Small intestine (tissue), 16 donors: Measurements from ENCODE around the gene IP6K3. TPM values are rescaled to one million over a fixed set of nuclear protein-coding genes. Genes with fewer than 3 reads are reported as not detected.

ENCODE experiments used
- DNase-seq, 2 donors: peaks; one replicate each; pipeline versions ENCODE4 v3.0.0 to v3.0.0-alpha.2; 2013
- FAIRE-seq: peaks from 2 replicates; lab custom pipeline; 2012; peaks lifted over from hg19 to GRCh38; lab: Jason Lieb, UNC
- H3K27ac ChIP-seq, 3 donors: one replicate each; pipeline ENCODE4 v1.5.1; 2013; ENCODE audit warnings: low read length in 2 of 3, mild to moderate bottlenecking in 2 of 3, control low read depth in 1 of 3, inconsistent platforms in 1 of 3, low read depth in 1 of 3, moderate library complexity in 1 of 3
- H3K27me3 ChIP-seq, 3 donors: one replicate each; pipeline ENCODE4 v1.6.1; 2013; ENCODE audit warnings: low read length in 3 of 3, inconsistent platforms in 1 of 3; ENCODE audit not compliant: control insufficient read depth in 3 of 3, insufficient read depth in 3 of 3
- H3K36me3 ChIP-seq, 3 donors: one replicate each; pipeline ENCODE4 v1.6.1; 2013; ENCODE audit warnings: low read length in 3 of 3, inconsistent platforms in 1 of 3, low read depth in 1 of 3, mild to moderate bottlenecking in 1 of 3, moderate library complexity in 1 of 3; ENCODE audit not compliant: control insufficient read depth in 3 of 3, insufficient read depth in 2 of 3
- H3K4me1 ChIP-seq, 3 donors: one replicate each; pipeline ENCODE4 v1.6.1; 2013; ENCODE audit warnings: low read length in 2 of 3, inconsistent platforms in 1 of 3, low read depth in 1 of 3, mild to moderate bottlenecking in 1 of 3, moderate library complexity in 1 of 3; ENCODE audit not compliant: control insufficient read depth in 3 of 3, insufficient read depth in 2 of 3
- H3K4me3 ChIP-seq, 3 donors: one replicate each; pipeline ENCODE4 v1.5.1; 2013; ENCODE audit warnings: low read length in 3 of 3, control low read depth in 1 of 3, inconsistent platforms in 1 of 3, low read depth in 1 of 3, mild to moderate bottlenecking in 1 of 3, moderate library complexity in 1 of 3
- H3K9me3 ChIP-seq, 2 donors: one replicate each; pipeline ENCODE4 v1.6.1; 2013; ENCODE audit warnings: low read depth in 1 of 2, low read length in 1 of 2; ENCODE audit not compliant: control insufficient read depth in 2 of 2, insufficient read depth in 1 of 2
- WGBS, 3 donors: extraction: QIAGEN DNeasy Blood & Tissue Kit; methylation state at CpG; one replicate each; pipeline ENCODE4 v1.1.7; 2013; 5-methylcytosine and 5-hydroxymethylcytosine counted together
- long read RNA-seq, 10 donors: transcript quantifications; one replicate each; lab custom pipeline, GENCODE V29; 2026
- polyA plus RNA-seq, 4 donors: library from polyadenylated mRNA; stranded (reverse) in 3 of 4; unstranded in 1 of 4; fragments of 200-250 nt in 3 of 4; fragments of 120-200 nt in 1 of 4; gene quantifications; one replicate each; pipeline versions ENCODE4 v1.2.1 to v1.2.3, GENCODE V29; 2013
- donor health status: healthy with polysubstance abuse.
- donor health status: control.
- donor health status: control.
- donor health status: Bipolar disorder and iron deficiency.
- donor health status: healthy.

The IP6K3 gene, protein sequence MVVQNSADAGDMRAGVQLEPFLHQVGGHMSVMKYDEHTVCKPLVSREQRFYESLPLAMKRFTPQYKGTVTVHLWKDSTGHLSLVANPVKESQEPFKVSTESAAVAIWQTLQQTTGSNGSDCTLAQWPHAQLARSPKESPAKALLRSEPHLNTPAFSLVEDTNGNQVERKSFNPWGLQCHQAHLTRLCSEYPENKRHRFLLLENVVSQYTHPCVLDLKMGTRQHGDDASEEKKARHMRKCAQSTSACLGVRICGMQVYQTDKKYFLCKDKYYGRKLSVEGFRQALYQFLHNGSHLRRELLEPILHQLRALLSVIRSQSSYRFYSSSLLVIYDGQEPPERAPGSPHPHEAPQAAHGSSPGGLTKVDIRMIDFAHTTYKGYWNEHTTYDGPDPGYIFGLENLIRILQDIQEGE
- polyA plus RNA-seq: 1 to 10 TPM in 1 of 4 donors, under 1 TPM in 3; 0.35 to 1.0 (median 0.72) TPM
- long read RNA-seq, donor 1: 0 reads
- long read RNA-seq, donor 2: 0 reads
- long read RNA-seq, donor 3: 0 reads
- long read RNA-seq, donor 4, partial matches to known transcripts: 0 of 1 reads
- long read RNA-seq, donor 4, other reads (novel, unspliced or antisense): 0 of 1 reads
- long read RNA-seq, donor 5: 0 reads
- long read RNA-seq, donor 6: 0 reads
- long read RNA-seq, donor 7: 0 reads
- long read RNA-seq, donor 8: 0 reads
- long read RNA-seq, donor 9: 0 reads
- long read RNA-seq, donor 10: 0 reads

DNA sequence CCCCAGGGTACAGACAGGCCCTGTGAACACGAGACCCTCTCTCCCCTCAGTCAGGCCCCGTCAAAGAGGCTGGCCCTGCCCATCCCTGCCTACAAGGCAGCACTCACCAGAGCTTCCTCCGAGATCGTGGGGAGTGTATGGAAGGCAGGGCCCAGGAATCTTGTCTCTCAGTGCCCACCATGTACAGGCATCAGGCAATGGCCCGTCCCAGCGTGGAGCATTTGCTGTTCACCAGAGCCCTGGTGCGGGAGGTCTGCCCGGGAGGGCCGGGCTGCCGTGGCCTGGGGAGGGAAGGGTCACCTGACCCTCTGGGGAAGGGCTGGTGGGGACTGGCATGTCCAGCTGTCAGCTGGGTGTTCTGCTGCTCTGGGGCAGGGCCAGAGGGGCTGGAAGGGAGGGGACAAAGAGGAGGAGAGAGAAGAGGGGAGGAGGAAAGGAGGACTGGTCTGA, at the start of gene IP6K3:
Gene IP6K3 (minus strand): TSS at position 255 of the 450 bp plus-strand sequence. CDS start 11,429 bp downstream, outside the sequence.
- Histone ChIP-seq H3K27me3 (peaks cover 0 to 3% (median 0%) of the 10 kb centered on the region in 3 donors), H3K4me1 (peaks cover 0 to 48% (median 0%) of the 10 kb centered on the region in 3 donors), H3K9me3 (no peaks in the 10 kb centered on the region), H3K36me3 (no peaks in the 10 kb centered on the region), H3K4me3 (peak within 1 kb of the TSS in 1 of 3 donors; percentile 3), H3K27ac (peak within 1 kb of the TSS in 2 of 3 donors; percentile 76 to 86)
- no peak for FAIRE-seq
- WGBS, 3 donors: 52 to 77% (median 73%) methylated on average over 10 of the region's 10 CpGs
- DNase-seq: no peak

DNA sequence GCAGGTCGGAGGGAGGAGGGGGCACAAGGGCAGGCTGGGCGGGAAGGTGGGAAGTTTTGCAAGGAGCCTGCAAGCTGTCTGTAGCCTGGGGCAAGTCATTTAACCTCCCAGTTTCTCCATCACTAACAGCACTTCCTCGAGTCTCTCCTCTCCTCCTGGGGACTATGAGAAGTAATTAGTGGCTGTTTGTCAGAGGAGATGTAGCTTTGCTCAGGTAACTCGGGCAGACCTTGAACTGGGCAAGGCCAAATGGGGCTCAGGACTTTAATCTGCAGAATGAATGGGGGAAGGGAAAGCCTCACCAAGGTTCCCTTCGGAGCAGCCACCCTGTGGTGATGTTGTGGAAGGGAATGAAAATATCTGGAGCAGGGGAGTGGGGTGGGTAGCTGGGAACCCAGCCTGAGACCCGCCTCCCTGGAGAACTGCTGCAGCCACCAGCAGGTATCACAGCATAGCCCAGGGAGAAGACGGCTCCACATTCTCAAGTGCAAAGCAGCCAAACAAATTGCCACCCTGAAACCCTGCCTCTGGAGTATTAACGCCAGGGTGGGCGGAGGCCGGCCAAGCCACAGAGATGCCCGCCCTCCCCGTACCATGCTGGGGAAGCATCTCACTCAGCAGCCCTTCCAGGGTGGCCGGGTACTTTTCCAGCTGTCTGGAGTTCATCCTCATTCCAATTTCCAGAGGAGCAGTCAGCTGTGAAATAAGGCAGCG, 48.4 kb upstream of the IP6K3 start:
- WGBS, 3 donors: 22 to 41% (median 24%) methylated on average over 14 of the region's 14 CpGs
- peaks cover 0 to 3% (median 0%) of the 10 kb centered on the region in 3 donors for H3K27me3 ChIP-seq
- no peak overlapping the region for H3K4me3 ChIP-seq
- peaks cover 0 to 17% (median 6%) of the 10 kb centered on the region in 3 donors for H3K4me1 ChIP-seq
- DNase-seq (peak; percentile 72 to 90), FAIRE-seq (no peak)
- no peak overlapping the region for H3K27ac ChIP-seq
- H3K36me3 ChIP-seq: no peaks in the 10 kb centered on the region
- no peaks in the 10 kb centered on the region for H3K9me3 ChIP-seq

DNA sequence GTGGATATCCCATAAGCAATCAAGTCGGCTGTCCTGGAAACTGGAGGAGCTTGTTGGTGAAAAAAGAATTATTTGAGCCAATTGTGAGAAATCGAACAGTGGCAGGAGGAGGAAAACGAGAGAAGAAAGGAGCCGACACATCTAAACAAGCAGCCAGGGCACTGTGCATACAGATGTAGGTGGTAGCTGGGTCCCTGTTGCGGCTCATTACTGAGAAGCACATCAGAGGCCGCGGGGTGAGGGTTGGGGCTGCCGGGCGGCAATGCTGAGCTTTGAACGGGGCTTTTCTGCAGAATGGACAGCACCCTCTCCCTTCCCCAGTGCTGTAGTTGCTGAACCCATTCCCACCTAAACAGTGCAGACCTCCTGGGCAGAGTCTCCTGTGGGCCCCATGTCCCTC, 46.3 kb upstream of the IP6K3 start:
- Histone ChIP-seq H3K9me3 (no peaks in the 10 kb centered on the region), H3K27me3 (no peaks in the 10 kb centered on the region), H3K36me3 (no peaks in the 10 kb centered on the region), H3K4me3 (no peak overlapping the region), H3K4me1 (peaks cover 3 to 21% (median 9%) of the 10 kb centered on the region in 3 donors), H3K27ac (no peak overlapping the region)
- WGBS, 3 donors: 68 to 80% (median 72%) methylated on average over 10 of the region's 10 CpGs
- FAIRE-seq (no peak), DNase-seq (no peak)

DNA sequence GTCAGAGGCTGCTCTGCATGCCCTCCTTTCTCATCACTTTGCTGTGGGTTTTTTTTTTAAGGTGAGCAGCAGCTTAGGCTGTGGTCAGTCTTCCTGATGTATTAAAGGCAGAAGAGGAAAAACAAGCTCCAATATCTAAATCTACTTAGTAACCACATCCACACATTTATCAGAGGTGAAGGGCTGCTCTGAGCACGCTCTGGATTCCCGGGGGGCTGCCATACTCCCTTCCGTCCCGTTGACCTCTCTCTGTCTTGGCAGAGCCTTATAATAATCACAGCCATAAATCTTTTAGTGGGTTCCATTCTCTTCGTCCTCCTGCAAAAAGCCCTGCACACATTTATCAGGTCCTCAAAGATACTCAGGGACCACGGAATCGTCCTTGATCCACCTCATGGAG, 44.9 kb upstream of the IP6K3 start:
- Histone ChIP-seq H3K4me1 (peaks cover 10 to 34% (median 15%) of the 10 kb centered on the region in 3 donors), H3K36me3 (no peaks in the 10 kb centered on the region), H3K27ac (no peak overlapping the region), H3K27me3 (no peaks in the 10 kb centered on the region), H3K4me3 (no peak overlapping the region), H3K9me3 (no peaks in the 10 kb centered on the region)
- WGBS, 3 donors: 67 to 77% (median 68%) methylated on average over 7 of the region's 7 CpGs
- no peak for DNase-seq
- FAIRE-seq: no peak

DNA sequence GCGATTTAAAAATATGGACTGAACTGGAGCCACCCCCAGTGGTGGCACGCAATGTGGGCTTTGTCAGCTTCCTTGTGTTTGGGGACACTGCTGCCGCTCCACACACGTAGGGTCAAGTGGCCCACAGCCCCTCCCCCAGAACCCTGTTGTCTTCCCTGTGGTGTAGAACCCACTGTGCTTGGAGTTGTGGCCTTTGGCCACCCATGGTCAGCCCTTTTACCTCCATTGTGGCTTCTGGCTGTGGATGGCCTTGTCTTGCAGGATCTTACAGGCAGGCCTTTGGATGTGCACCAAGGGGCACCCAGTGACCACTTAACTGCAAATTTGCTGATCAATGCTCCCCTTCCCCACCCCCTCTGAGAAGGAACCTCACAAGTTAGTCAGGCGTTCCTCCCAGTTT, 44.2 kb upstream of the IP6K3 start:
- 92 to 95% (median 95%) methylated on average over 5 of the region's 5 CpGs for WGBS, 3 donors
- DNase-seq (no peak), FAIRE-seq (no peak)
- Histone ChIP-seq H3K4me3 (no peak overlapping the region), H3K4me1 (peaks cover 15 to 38% (median 17%) of the 10 kb centered on the region in 3 donors), H3K27ac (no peak overlapping the region), H3K36me3 (no peaks in the 10 kb centered on the region), H3K9me3 (no peaks in the 10 kb centered on the region), H3K27me3 (no peaks in the 10 kb centered on the region)

DNA sequence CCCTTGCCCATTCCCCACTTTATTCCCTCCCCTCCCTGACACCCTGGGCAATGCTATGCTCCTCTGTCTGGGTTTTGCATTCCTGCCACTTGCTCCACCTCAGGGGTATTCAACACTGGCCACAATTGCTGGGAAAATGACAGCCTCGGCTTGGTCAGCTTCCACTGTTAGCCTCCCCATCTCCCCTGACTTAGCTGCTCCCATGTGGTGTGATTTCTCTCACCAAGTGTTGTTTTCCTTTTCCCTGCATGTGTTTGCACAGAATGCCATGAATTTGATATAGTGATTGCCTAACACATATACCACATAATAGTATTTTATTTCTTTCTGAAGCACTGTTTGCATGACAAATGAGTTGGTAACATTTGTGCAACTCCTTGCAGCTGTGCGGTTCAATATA, 43.7 kb upstream of the IP6K3 start:
- H3K4me1 ChIP-seq: peaks cover 15 to 35% (median 18%) of the 10 kb centered on the region in 3 donors
- no peaks in the 10 kb centered on the region for H3K27me3 ChIP-seq
- DNase-seq (no peak), FAIRE-seq (no peak)
- H3K9me3 ChIP-seq: no peaks in the 10 kb centered on the region
- 84 to 91% (median 87%) methylated on average over 2 of the region's 2 CpGs for WGBS, 3 donors
- peaks cover 0 to under 1% (median 0%) of the 10 kb centered on the region in 3 donors for H3K36me3 ChIP-seq
- H3K27ac ChIP-seq: no peak overlapping the region
- H3K4me3 ChIP-seq: no peak overlapping the region

DNA sequence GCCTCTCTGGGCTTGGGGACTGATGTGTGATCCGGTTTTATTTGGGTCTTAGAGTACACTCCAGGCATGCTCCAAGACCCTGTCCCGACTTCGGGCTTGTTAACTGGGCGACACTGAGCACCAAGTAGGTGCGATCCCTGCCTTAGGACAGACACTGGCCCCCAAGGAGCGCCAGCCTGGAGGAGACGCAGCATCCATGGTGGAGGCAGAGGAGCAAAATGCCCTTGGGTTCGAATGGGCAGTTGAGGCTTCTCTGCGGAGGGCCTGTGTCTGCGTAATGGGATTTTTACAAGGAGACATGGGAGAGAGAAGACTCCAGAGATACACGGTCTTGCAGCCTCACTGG, 42.8 kb upstream of the IP6K3 start:
- no peak overlapping the region for H3K27ac ChIP-seq
- FAIRE-seq: no peak
- 92 to 96% (median 95%) methylated on average over 11 of the region's 11 CpGs for WGBS, 3 donors
- DNase-seq: no peak
- H3K4me3 ChIP-seq: peak overlapping the region in 1 of 3 donors; percentile 22
- H3K4me1 ChIP-seq: peaks cover 12 to 26% (median 18%) of the 10 kb centered on the region in 3 donors
- H3K27me3 ChIP-seq: no peaks in the 10 kb centered on the region
- H3K9me3 ChIP-seq: no peaks in the 10 kb centered on the region
- H3K36me3 ChIP-seq: peaks cover 0 to 9% (median 7%) of the 10 kb centered on the region in 3 donors
